Thymus (tissue), 11 donors: ENCODE data around the gene SPON2. TPM values are rescaled to one million over a fixed set of nuclear protein-coding genes. Genes with fewer than 3 reads are reported as not detected.
A peak's percentile ranks its signal among the peaks of the same experiment; 100 is the strongest.

Source experiments
- DNase-seq, 9 donors: peaks; one replicate each; pipeline ENCODE4 v3.0.0-alpha.2; 2013; ENCODE audit warnings: low spot score in 9 of 9, low read depth in 6 of 9, missing footprints in 1 of 9
- H3K27ac ChIP-seq, 2 donors: one replicate each; pipeline ENCODE4 v1.5.1; 2013; ENCODE audit warnings: control low read depth in 1 of 2, low read depth in 1 of 2, low read length in 1 of 2, mild to moderate bottlenecking in 1 of 2, moderate library complexity in 1 of 2
- H3K27me3 ChIP-seq, 2 donors: one replicate each; pipeline ENCODE4 v1.5.1; 2013; ENCODE audit warnings: low read length in 1 of 2; ENCODE audit not compliant: control insufficient read depth in 2 of 2, insufficient read depth in 1 of 2
- H3K36me3 ChIP-seq, 2 donors: one replicate each; pipeline ENCODE4 v1.5.1; 2013; ENCODE audit warnings: low read length in 1 of 2, mild to moderate bottlenecking in 1 of 2, moderate library complexity in 1 of 2; ENCODE audit not compliant: control insufficient read depth in 2 of 2, insufficient read depth in 2 of 2
- H3K4me1 ChIP-seq, 2 donors: one replicate each; pipeline ENCODE4 v1.5.1; 2013; ENCODE audit warnings: low read length in 2 of 2; ENCODE audit not compliant: control insufficient read depth in 2 of 2, insufficient read depth in 2 of 2
- H3K4me3 ChIP-seq, 2 donors: one replicate each; pipeline ENCODE4 v1.5.1; 2013; ENCODE audit warnings: low read length in 2 of 2, control low read depth in 1 of 2, mild to moderate bottlenecking in 1 of 2
- H3K9me3 ChIP-seq, 2 donors: one replicate each; pipeline ENCODE4 v1.5.1; 2013; ENCODE audit warnings: low read length in 1 of 2, mild to moderate bottlenecking in 1 of 2; ENCODE audit not compliant: control insufficient read depth in 2 of 2, insufficient read depth in 1 of 2
- WGBS: extraction: QIAGEN DNeasy Blood & Tissue Kit; methylation state at CpG from one replicate; pipeline ENCODE4 v1.1.7; 2013; 5-methylcytosine and 5-hydroxymethylcytosine counted together
- polyA plus RNA-seq: library from polyadenylated mRNA; stranded (reverse); fragments of 200-250 nt; gene quantifications from one replicate; pipeline ENCODE4 v1.2.3, GENCODE V29; 2013
- total RNA-seq: library from RNA; stranded (reverse); fragments of 120-200 nt; gene quantifications from one replicate; pipeline ENCODE4 v1.2.4, GENCODE V29; 2013
- donor health status: healthy.

SPON2 gene
- total and polyA plus RNA-seq, 2 donors: 5.3 to 48.2 TPM

GRCh38 chr4:1204828-1205585 lies 32.6 kb upstream of the SPON2 start:
- Histone ChIP-seq H3K27me3 (no peaks in the 10 kb centered on the region), H3K36me3 (peaks cover 9% of the 10 kb centered on the region in 2 donors), H3K27ac (no peak overlapping the region), H3K4me3 (no peak overlapping the region), H3K9me3 (no peaks in the 10 kb centered on the region), H3K4me1 (peaks cover 24 to 40% of the 10 kb centered on the region in 2 donors)
- 94% methylated on average over 25 of the region's 25 CpGs for WGBS
- DNase-seq: no peak

- 98% methylated on average over 21 of the region's 21 CpGs for WGBS
- H3K4me3 ChIP-seq: no peak overlapping the region
- H3K4me1 ChIP-seq: peaks cover 25 to 45% of the 10 kb centered on the region in 2 donors
- H3K36me3 ChIP-seq: peaks cover 5 to 7% of the 10 kb centered on the region in 2 donors
- no peaks in the 10 kb centered on the region for H3K27me3 ChIP-seq
- no peaks in the 10 kb centered on the region for H3K9me3 ChIP-seq
- DNase-seq: no peak
- H3K27ac ChIP-seq: no peak overlapping the region
Observed at GRCh38 chr4:1204286-1204827, 32.0 kb upstream of the SPON2 start.

GRCh38 chr4:1203026-1203616 lies 30.7 kb upstream of the SPON2 start:
- peaks cover 25 to 42% of the 10 kb centered on the region in 2 donors for H3K4me1 ChIP-seq

GRCh38 chr4:1202526-1203011 lies 30.2 kb upstream of the SPON2 start:
- peak overlapping the region; percentile 87 to 98 for H3K27ac ChIP-seq
- H3K27me3 ChIP-seq: no peaks in the 10 kb centered on the region
- no peaks in the 10 kb centered on the region for H3K36me3 ChIP-seq
- no peaks in the 10 kb centered on the region for H3K9me3 ChIP-seq
- no peak for DNase-seq
- WGBS: 87% methylated on average over 19 of the region's 19 CpGs
- no peak overlapping the region for H3K4me3 ChIP-seq
- H3K4me1 ChIP-seq: peaks cover 25 to 42% of the 10 kb centered on the region in 2 donors

More at GRCh38 chr4:1203026-1203616, 30.7 kb upstream of the SPON2 start:
- no peak overlapping the region for H3K4me3 ChIP-seq
- H3K9me3 ChIP-seq: no peaks in the 10 kb centered on the region
- no peak for DNase-seq
- peak overlapping the region in 1 of 2 donors; percentile 98 for H3K27ac ChIP-seq
- H3K36me3 ChIP-seq: no peaks in the 10 kb centered on the region
- WGBS: 95% methylated on average over 13 of the region's 13 CpGs
- H3K27me3 ChIP-seq: no peaks in the 10 kb centered on the region

GRCh38 chr4:1201851-1202525 lies 29.6 kb upstream of the SPON2 start:
- Histone ChIP-seq H3K27me3 (no peaks in the 10 kb centered on the region), H3K9me3 (no peaks in the 10 kb centered on the region), H3K27ac (peak overlapping the region; percentile 87 to 98), H3K36me3 (no peaks in the 10 kb centered on the region), H3K4me1 (peaks cover 25 to 42% of the 10 kb centered on the region in 2 donors), H3K4me3 (peak overlapping the region in 1 of 2 donors; percentile 58)
- WGBS: 10% methylated on average over 26 of the region's 26 CpGs
- DNase-seq: peak; percentile 48 to 90 (median 68)

GRCh38 chr4:1200425-1201035 lies 28.1 kb upstream of the SPON2 start:
- H3K4me3 ChIP-seq: peak overlapping the region; percentile 45 to 58
- WGBS: 6% methylated on average over 20 of the region's 20 CpGs
- peaks cover 25 to 42% of the 10 kb centered on the region in 2 donors for H3K4me1 ChIP-seq

GRCh38 chr4:1199556-1200331 lies 27.4 kb upstream of the SPON2 start:
- H3K27me3 ChIP-seq: no peaks in the 10 kb centered on the region
- peaks cover 25 to 42% of the 10 kb centered on the region in 2 donors for H3K4me1 ChIP-seq
- peak overlapping the region in 1 of 2 donors; percentile 98 for H3K27ac ChIP-seq
- H3K9me3 ChIP-seq: no peaks in the 10 kb centered on the region
- no peak for DNase-seq
- 90% methylated on average over 27 of the region's 27 CpGs for WGBS
- peak overlapping the region in 1 of 2 donors; percentile 58 for H3K4me3 ChIP-seq
- peaks cover 0 to 4% of the 10 kb centered on the region in 2 donors for H3K36me3 ChIP-seq

More at GRCh38 chr4:1200425-1201035, 28.1 kb upstream of the SPON2 start:
- Histone ChIP-seq H3K36me3 (peaks cover 0 to 4% of the 10 kb centered on the region in 2 donors), H3K9me3 (no peaks in the 10 kb centered on the region), H3K27me3 (no peaks in the 10 kb centered on the region), H3K27ac (peak overlapping the region; percentile 89 to 98)
- DNase-seq: peak in 2 of 9 donors; percentile 24 to 43
